ENCODE data around the gene UFD1. TPM values are rescaled to one million over a fixed set of nuclear protein-coding genes. Genes with fewer than 3 reads are reported as not detected.

Gene UFD1
- polyA plus RNA-seq, 1 of the 3 experiments (the other 2 are of a cell fraction), result 111 TPM

GRCh38 chr22:19508024-19508776 is 29.2 kb upstream of the UFD1 start (continued):
- TF ChIP-seq RAD21 (IDR thresholded peaks at IDR 0.05; ENCODE audit: low read length) (no peak), NRF1 (IDR thresholded peaks at IDR 0.05; ENCODE audit: low read depth, low read length) (no peak), RCOR1 (IDR thresholded peaks at IDR 0.05; ENCODE audit: low read length) (no peak), ZBTB33 (IDR thresholded peaks at IDR 0.05; ENCODE audit: borderline replicate concordance, low read depth) (no peak), GATA2 (CRISPR knock-in tag; IDR thresholded peaks at IDR 0.05) (no peak)

GRCh38 chr22:19507534-19507861 is 28.5 kb upstream of the UFD1 start:
- no peaks in the 10 kb centered on the region for H3F3A ChIP-seq (replicated peaks; ENCODE audit: insufficient read depth)
- WGBS (ENCODE audit: low lambda C conversion rate), result 91% methylated on average over 4 of the region's 4 CpGs
- DNase-seq, result no peak
- no peaks in the 10 kb centered on the region for H3K36me3 ChIP-seq (replicated peaks in 1 of 2; ENCODE audit: control insufficient read depth in 1 of 2, insufficient read depth in 2 of 2, low read length in 1 of 2)
- no peaks in the 10 kb centered on the region for H3K27me3 ChIP-seq (ENCODE audit: insufficient read depth)
- no peak overlapping the region for H3K4me2 ChIP-seq
- no peaks in the 10 kb centered on the region for H3K9me3 ChIP-seq
- no peak overlapping the region for H3K4me3 ChIP-seq (ENCODE audit: low read depth in 2 of 2, low read length in 1 of 2)
- no peaks in the 10 kb centered on the region for H3K9me2 ChIP-seq
- no peaks in the 10 kb centered on the region for H4K20me1 ChIP-seq (ENCODE audit: insufficient read depth)
- H3K27ac ChIP-seq (ENCODE audit: low read depth in 2 of 2, low read length in 1 of 2), result no peak overlapping the region
- POLR2A ChIA-PET, result no interaction called here
- CTCF ChIA-PET, result no interaction called here
- H3K79me2 ChIP-seq (ENCODE audit: insufficient read depth), result no peaks in the 10 kb centered on the region
- H3K9ac ChIP-seq, result no peak overlapping the region
- TF ChIP-seq TCF12 (IDR thresholded peaks at IDR 0.05) (no peak), YY1 (IDR thresholded peaks at IDR 0.05; ENCODE audit: low read depth) (no peak), EZH2phosphoT487 (IDR thresholded peaks at IDR 0.05; ENCODE audit: borderline replicate concordance, low read depth) (no peak), USF2 (IDR thresholded peaks at IDR 0.05; ENCODE audit: borderline replicate concordance, low read depth, low read length) (no peak), RCOR1 (IDR thresholded peaks at IDR 0.05; ENCODE audit: low read length) (no peak), FOXJ3 (CRISPR knock-in tag; IDR thresholded peaks at IDR 0.05) (no peak), CTCF (IDR thresholded peaks at IDR 0.05) (no peak), GABPA (IDR thresholded peaks at IDR 0.05; ENCODE audit: low read depth) (no peak), MEF2A (IDR thresholded peaks at IDR 0.05; ENCODE audit: borderline replicate concordance, low read depth) (no peak), NRF1 (IDR thresholded peaks at IDR 0.05; ENCODE audit: low read depth, low read length) (no peak), TAF1 (IDR thresholded peaks at IDR 0.05; ENCODE audit: borderline replicate concordance, low read depth, low read length) (no peak), JUND (IDR thresholded peaks at IDR 0.05) (no peak), MAX (IDR thresholded peaks at IDR 0.05; ENCODE audit: low read depth) (no peak), GATA2 (CRISPR knock-in tag; IDR thresholded peaks at IDR 0.05) (no peak), SMC3 (IDR thresholded peaks at IDR 0.05; ENCODE audit: low read depth, low read length) (no peak), RXRA (IDR thresholded peaks at IDR 0.05; ENCODE audit: borderline replicate concordance, low read depth) (no peak), FOSL2 (IDR thresholded peaks at IDR 0.05; ENCODE audit: borderline replicate concordance, low read depth) (no peak)
- H2AFZ ChIP-seq (ENCODE audit: low read depth), result no peak overlapping the region
- no peaks in the 10 kb centered on the region for H3K4me1 ChIP-seq (ENCODE audit: control insufficient read depth in 1 of 2, insufficient read depth in 2 of 2, low read depth in 1 of 2, low read length in 1 of 2)

Data from SK-N-SH (cell line).